Liver (tissue), 9 donors: ENCODE data around the gene LRMDA. TPM values are rescaled to one million over a fixed set of nuclear protein-coding genes. Genes with fewer than 3 reads are reported as not detected.

ENCODE experiments used
- DNase-seq: peaks from one replicate; pipeline ENCODE4 v3.0.0-alpha.2; 2017; ENCODE audit warnings: low spot score
- H3K27ac ChIP-seq, 2 donors: one replicate each; pipeline ENCODE4 v1.7.0; 2013; ENCODE audit warnings: inconsistent platforms in 2 of 2, low read length in 2 of 2, control low read depth in 1 of 2, low read depth in 1 of 2, mild to moderate bottlenecking in 1 of 2
- H3K27me3 ChIP-seq, 4 donors: one replicate each; pipeline versions ENCODE4 v1.6.1 to v1.7.0; 2013; ENCODE audit warnings: low read length in 3 of 4, inconsistent platforms in 1 of 4, mild to moderate bottlenecking in 1 of 4, moderate library complexity in 1 of 4; ENCODE audit not compliant: control insufficient read depth in 4 of 4, insufficient read depth in 4 of 4
- H3K36me3 ChIP-seq, 4 donors: one replicate each; pipeline versions ENCODE4 v1.6.1 to v1.7.0; 2013; ENCODE audit warnings: low read length in 3 of 4, mild to moderate bottlenecking in 3 of 4, low read depth in 1 of 4, moderate library complexity in 1 of 4; ENCODE audit not compliant: control insufficient read depth in 4 of 4, insufficient read depth in 3 of 4
- H3K4me1 ChIP-seq, 4 donors: one replicate each; pipeline versions ENCODE4 v1.6.1 to v1.7.0; 2013; ENCODE audit warnings: low read length in 3 of 4, mild to moderate bottlenecking in 3 of 4, moderate library complexity in 1 of 4; ENCODE audit not compliant: control insufficient read depth in 4 of 4, insufficient read depth in 4 of 4
- H3K4me3 ChIP-seq, 3 donors: one replicate each; pipeline versions ENCODE4 v1.6.1 to v1.7.0; 2013; ENCODE audit warnings: low read length in 3 of 3, control low read depth in 1 of 3, low read depth in 1 of 3, mild to moderate bottlenecking in 1 of 3
- H3K9ac ChIP-seq, 2 donors: one replicate each; pipeline ENCODE4 v1.7.0; 2013; ENCODE audit warnings: low read length in 2 of 2, mild to moderate bottlenecking in 2 of 2, moderate library complexity in 2 of 2, control low read depth in 1 of 2, low read depth in 1 of 2
- H3K9me3 ChIP-seq, 4 donors: one replicate each; pipeline versions ENCODE4 v1.6.1 to v1.7.0; 2013; ENCODE audit warnings: low read length in 3 of 4; ENCODE audit not compliant: control insufficient read depth in 4 of 4
- ATF3 ChIP-seq: IDR thresholded peaks from 2 replicates; pipeline ENCODE4 v1.6.1; 2016; ENCODE audit warnings: antibody characterized with exemption
- CTCF ChIP-seq: fragments of 150-350 bp; IDR thresholded peaks from 2 replicates; pipeline ENCODE4 v1.5.1; 2017; ENCODE audit warnings: improper control_type of control experiment, low read depth, low read length; ENCODE audit not compliant: missing input control
- EGR1 ChIP-seq, 2 donors: IDR thresholded peaks; 2 replicates each; pipeline ENCODE4 v1.6.1; 2016 to 2018; ENCODE audit warnings: antibody characterized with exemption in 2 of 2, low read depth in 2 of 2
- FOXA1 ChIP-seq: IDR thresholded peaks from 2 replicates; pipeline ENCODE4 v1.6.1; 2016; ENCODE audit warnings: antibody characterized with exemption
- FOXA2 ChIP-seq: IDR thresholded peaks from 2 replicates; pipeline ENCODE4 v1.6.1; 2016; ENCODE audit warnings: antibody characterized with exemption
- GABPA ChIP-seq, 2 donors: IDR thresholded peaks in 1 of 2; conservative IDR thresholded peaks in 1 of 2; 2 replicates each; pipeline ENCODE4 v1.6.1; 2016; ENCODE audit warnings: antibody characterized with exemption in 2 of 2, mild to moderate bottlenecking in 1 of 2, moderate library complexity in 1 of 2
- HNF4A ChIP-seq, 2 donors: conservative IDR thresholded peaks; 2 replicates each; pipeline ENCODE4 v1.6.1; 2016; ENCODE audit warnings: antibody characterized with exemption in 2 of 2, mild to moderate bottlenecking in 2 of 2
- HNF4G ChIP-seq: IDR thresholded peaks from 2 replicates; pipeline ENCODE4 v1.6.1; 2016; ENCODE audit warnings: antibody characterized with exemption
- MAX ChIP-seq: IDR thresholded peaks from 2 replicates; pipeline ENCODE4 v1.6.1; 2016; ENCODE audit warnings: antibody characterized with exemption
- NR2F2 ChIP-seq: IDR thresholded peaks from 2 replicates; pipeline ENCODE4 v1.6.1; 2016; ENCODE audit warnings: antibody characterized with exemption
- RAD21 ChIP-seq, 2 donors: IDR thresholded peaks; 2 replicates each; pipeline ENCODE4 v1.6.1; 2016; ENCODE audit warnings: antibody characterized with exemption in 2 of 2, mild to moderate bottlenecking in 2 of 2
- REST ChIP-seq: IDR thresholded peaks from 2 replicates; pipeline ENCODE4 v1.6.1; 2016; ENCODE audit warnings: antibody characterized with exemption, mild to moderate bottlenecking
- RXRA ChIP-seq, 2 donors: IDR thresholded peaks; 2 replicates each; pipeline ENCODE4 v1.6.1; 2017 to 2018; ENCODE audit warnings: antibody characterized with exemption in 2 of 2, mild to moderate bottlenecking in 1 of 2
- SP1 ChIP-seq: IDR thresholded peaks from 2 replicates; pipeline ENCODE4 v1.6.1; 2018; ENCODE audit warnings: antibody characterized with exemption, mild to moderate bottlenecking
- TAF1 ChIP-seq: conservative IDR thresholded peaks from 2 replicates; pipeline ENCODE4 v1.6.1; 2016; ENCODE audit warnings: antibody characterized with exemption, mild to moderate bottlenecking
- YY1 ChIP-seq: IDR thresholded peaks from 2 replicates; pipeline ENCODE4 v1.6.1; 2016; ENCODE audit warnings: antibody characterized with exemption, mild to moderate bottlenecking
- ZBTB33 ChIP-seq: IDR thresholded peaks from 2 replicates; pipeline ENCODE4 v1.6.1; 2016; ENCODE audit warnings: antibody characterized with exemption
- WGBS: extraction: QIAGEN DNeasy Blood & Tissue Kit; methylation state at CpG from one replicate; pipeline ENCODE4 v1.1.7; 2013; 5-methylcytosine and 5-hydroxymethylcytosine counted together
- polyA plus RNA-seq, 2 donors: library from polyadenylated mRNA; stranded (reverse) in 1 of 2; unstranded in 1 of 2; fragments of 200-250 nt in 1 of 2; fragments of >200 nt in 1 of 2; fragmentation: Nextera tagmentation in 1 of 2; extraction: Ambion mirVana in 1 of 2; gene quantifications; one replicate each; pipeline versions ENCODE4 v1.2.1 to v1.2.3, GENCODE V29; 2013 to 2015
- total RNA-seq, 2 donors: library from RNA; depleted of rRNA; stranded (reverse); fragments of >200 nt; gene quantifications; one replicate each; pipeline ENCODE4 v1.2.3, GENCODE V29; 2014
- donor health status: healthy.
- donor health status: healthy.
- donor health status: healthy.
- donor health status: healthy.
- donor health status: healthy.

The LRMDA gene
- total and polyA plus RNA-seq, 4 donors: 7.9 to 15.8 (median 11.3) TPM

GRCh38 chr10:75681334-75681733, 249.9 kb downstream of the LRMDA start:
- H3K4me1 ChIP-seq: peaks cover 0 to 12% (median 6%) of the 10 kb centered on the region in 4 donors
- H3K4me3 ChIP-seq: no peak overlapping the region
- no peaks in the 10 kb centered on the region for H3K27me3 ChIP-seq
- no peak overlapping the region for H3K9ac ChIP-seq
- no peaks in the 10 kb centered on the region for H3K9me3 ChIP-seq
- DNase-seq: no peak
- no peak overlapping the region for H3K27ac ChIP-seq
- no peaks in the 10 kb centered on the region for H3K36me3 ChIP-seq
- TF ChIP-seq NR2F2 (peak; percentile 32), GABPA (IDR thresholded peaks at IDR 0.05 in 1 of 2, conservative IDR thresholded peaks at IDR 0.05 in 1 of 2) (no peak), TAF1 (no peak), ZBTB33 (peak; percentile 8), ATF3 (no peak), CTCF (no peak), HNF4G (no peak), RXRA (IDR thresholded peaks at IDR 0.05) (peak; percentile 64 to 76), MAX (peak; percentile 73), YY1 (peak; percentile 60), RAD21 (IDR thresholded peaks at IDR 0.05) (peak; percentile 46 to 51), FOXA2 (peak; percentile 22), SP1 (peak; percentile 22), FOXA1 (no peak), HNF4A (conservative IDR thresholded peaks at IDR 0.05) (peak; percentile 61 to 77), REST (no peak), EGR1 (IDR thresholded peaks at IDR 0.05; ENCODE audit: low read depth in 2 of 2) (no peak)
- 42% methylated on average over 7 of the region's 7 CpGs for WGBS
